ENCODE data around the gene OASL. TPM values are rescaled to one million over a fixed set of nuclear protein-coding genes. Genes with fewer than 3 reads are reported as not detected.
A peak's percentile ranks its signal among the peaks of the same experiment; 100 is the strongest.

Gene OASL
- total and polyA plus RNA-seq, 2 donors from 2014 or later, result 1.0 TPM

GRCh38 chr12:120978296-120979219, 60.5 kb downstream of the OASL start, which contains the start of gene HNF1A:
Gene HNF1A, plus strand, starts transcription at chr12:120978543. Its CDS starts 226 bp downstream, at chr12:120978769.
- Histone ChIP-seq H3K27me3 (ENCODE audit: control insufficient read depth, insufficient read depth, low read length) (no peaks in the 10 kb centered on the region), H3K4me3 (ENCODE audit: low read length in 3 of 3) (peak within 1 kb of the TSS; percentile 56 to 90 (median 72)), H3K36me3 (ENCODE audit: control insufficient read depth in 2 of 3, insufficient read depth in 3 of 3, low read length in 3 of 3) (peaks cover 0 to 13% (median 0%) of the 10 kb centered on the region in 3 donors), H3K27ac (ENCODE audit: low read depth in 2 of 2, low read length in 2 of 2) (peak within 1 kb of the TSS; percentile 90 to 92), H3K9ac (ENCODE audit: low read length in 3 of 3) (peak within 1 kb of the TSS; percentile 18 to 94 (median 19)), H3K4me1 (ENCODE audit: control insufficient read depth in 2 of 3, insufficient read depth in 2 of 3, low read depth in 1 of 3, low read length in 3 of 3) (peaks cover 0 to 24% (median 9%) of the 10 kb centered on the region in 3 donors), H3K9me3 (ENCODE audit: control insufficient read depth in 2 of 3, insufficient read depth in 1 of 3, low read length in 3 of 3) (no peaks in the 10 kb centered on the region)
- intact Hi-C loops (cut with DNase I), result loop anchor here (10.0 kb wide), 1 partner anchor 244 kb away; no protein-coding TSS in a partner anchor
- DNase-seq, result peak in 3 of 5 donors; percentile 62 to 67 (median 62)
- FAIRE-seq, result no peak
- TF ChIP-seq, protein P1, sequence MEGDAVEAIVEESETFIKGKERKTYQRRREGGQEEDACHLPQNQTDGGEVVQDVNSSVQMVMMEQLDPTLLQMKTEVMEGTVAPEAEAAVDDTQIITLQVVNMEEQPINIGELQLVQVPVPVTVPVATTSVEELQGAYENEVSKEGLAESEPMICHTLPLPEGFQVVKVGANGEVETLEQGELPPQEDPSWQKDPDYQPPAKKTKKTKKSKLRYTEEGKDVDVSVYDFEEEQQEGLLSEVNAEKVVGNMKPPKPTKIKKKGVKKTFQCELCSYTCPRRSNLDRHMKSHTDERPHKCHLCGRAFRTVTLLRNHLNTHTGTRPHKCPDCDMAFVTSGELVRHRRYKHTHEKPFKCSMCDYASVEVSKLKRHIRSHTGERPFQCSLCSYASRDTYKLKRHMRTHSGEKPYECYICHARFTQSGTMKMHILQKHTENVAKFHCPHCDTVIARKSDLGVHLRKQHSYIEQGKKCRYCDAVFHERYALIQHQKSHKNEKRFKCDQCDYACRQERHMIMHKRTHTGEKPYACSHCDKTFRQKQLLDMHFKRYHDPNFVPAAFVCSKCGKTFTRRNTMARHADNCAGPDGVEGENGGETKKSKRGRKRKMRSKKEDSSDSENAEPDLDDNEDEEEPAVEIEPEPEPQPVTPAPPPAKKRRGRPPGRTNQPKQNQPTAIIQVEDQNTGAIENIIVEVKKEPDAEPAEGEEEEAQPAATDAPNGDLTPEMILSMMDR (IDR thresholded peaks at IDR 0.05; ENCODE audit: borderline replicate concordance, extremely low read depth, insufficient read depth), result no peak

GRCh38 chr12:120977531-120978295, 61.3 kb downstream of the OASL start:
- TF ChIP-seq, protein P1 (IDR thresholded peaks at IDR 0.05; ENCODE audit: borderline replicate concordance, extremely low read depth, insufficient read depth), result no peak
- H3K9ac ChIP-seq (ENCODE audit: low read length in 3 of 3), result peak overlapping the region in 1 of 3 donors; percentile 94
- peak overlapping the region; percentile 90 to 92 for H3K27ac ChIP-seq (ENCODE audit: low read depth in 2 of 2, low read length in 2 of 2)
- H3K4me3 ChIP-seq (ENCODE audit: low read length in 3 of 3), result peak overlapping the region; percentile 41 to 90 (median 59)
- DNase-seq (no peak), FAIRE-seq (no peak)
- no peaks in the 10 kb centered on the region for H3K9me3 ChIP-seq (ENCODE audit: control insufficient read depth in 2 of 3, insufficient read depth in 1 of 3, low read length in 3 of 3)
- H3K27me3 ChIP-seq (ENCODE audit: control insufficient read depth, insufficient read depth, low read length), result no peaks in the 10 kb centered on the region
- H3K36me3 ChIP-seq (ENCODE audit: control insufficient read depth in 2 of 3, insufficient read depth in 3 of 3, low read length in 3 of 3), result peaks cover 0 to 14% (median 0%) of the 10 kb centered on the region in 3 donors
- intact Hi-C loops (cut with DNase I), result loop anchor here (10.0 kb wide), 1 partner anchor 243 kb away; no protein-coding TSS in a partner anchor
- H3K4me1 ChIP-seq (ENCODE audit: control insufficient read depth in 2 of 3, insufficient read depth in 2 of 3, low read depth in 1 of 3, low read length in 3 of 3), result peaks cover 0 to 25% (median 4%) of the 10 kb centered on the region in 3 donors

DNA sequence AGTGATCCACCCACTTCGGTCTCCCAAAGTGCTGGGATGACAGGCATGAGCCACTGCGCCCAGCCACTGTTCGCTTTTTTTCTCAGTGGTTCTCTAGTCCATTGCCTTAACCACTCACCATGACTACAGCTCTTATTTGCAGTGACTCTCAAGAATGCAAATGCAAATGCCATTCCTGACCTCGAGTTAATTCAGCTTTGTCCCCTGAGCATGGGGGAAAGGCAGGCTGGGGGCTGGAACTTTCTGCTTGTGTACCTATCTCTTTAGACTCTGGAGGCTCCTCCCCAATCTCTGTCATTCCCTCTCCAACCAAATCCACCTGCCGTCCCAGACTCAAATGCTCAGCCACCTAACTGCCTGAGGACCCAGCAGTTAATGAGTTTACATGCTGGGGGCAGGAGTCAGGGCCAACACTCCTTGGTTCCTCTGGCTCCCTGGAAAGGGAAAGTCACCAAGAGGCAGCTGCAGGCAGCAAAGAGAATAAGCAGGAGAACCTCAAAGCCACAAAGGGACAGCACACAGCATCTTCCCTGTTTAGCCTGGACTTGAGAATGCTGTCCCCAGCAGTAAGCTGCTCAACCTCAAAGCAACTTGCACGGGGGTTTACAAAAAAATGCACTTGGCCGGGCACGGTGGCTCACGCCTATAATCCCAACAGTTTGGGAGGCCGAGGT, 66.0 kb downstream of the OASL start:
- Histone ChIP-seq H3K9ac (ENCODE audit: low read length in 3 of 3) (no peak overlapping the region), H3K36me3 (ENCODE audit: control insufficient read depth in 2 of 3, insufficient read depth in 3 of 3, low read length in 3 of 3) (peaks cover 2 to 39% (median 10%) of the 10 kb centered on the region in 3 donors), H3K4me1 (ENCODE audit: control insufficient read depth in 2 of 3, insufficient read depth in 2 of 3, low read depth in 1 of 3, low read length in 3 of 3) (peaks cover 0 to 23% (median 17%) of the 10 kb centered on the region in 3 donors), H3K27me3 (ENCODE audit: control insufficient read depth, insufficient read depth, low read length) (no peaks in the 10 kb centered on the region), H3K4me3 (ENCODE audit: low read length in 3 of 3) (no peak overlapping the region), H3K27ac (ENCODE audit: low read depth in 2 of 2, low read length in 2 of 2) (peak overlapping the region; percentile 25 to 32), H3K9me3 (ENCODE audit: control insufficient read depth in 2 of 3, insufficient read depth in 1 of 3, low read length in 3 of 3) (no peaks in the 10 kb centered on the region)
- TF ChIP-seq, protein P1 (IDR thresholded peaks at IDR 0.05; ENCODE audit: borderline replicate concordance, extremely low read depth, insufficient read depth), result no peak
- FAIRE-seq, result peak; percentile 35
- intact Hi-C loops (cut with DNase I), result loop anchor here (10.0 kb wide), 1 partner anchor 238 kb away; no protein-coding TSS in a partner anchor
- peak; percentile 87 to 96 (median 89) for DNase-seq

Measured in kidney (tissue), 14 donors.